ENCODE measurements around the gene CHST13.

CHST13 gene

DNA sequence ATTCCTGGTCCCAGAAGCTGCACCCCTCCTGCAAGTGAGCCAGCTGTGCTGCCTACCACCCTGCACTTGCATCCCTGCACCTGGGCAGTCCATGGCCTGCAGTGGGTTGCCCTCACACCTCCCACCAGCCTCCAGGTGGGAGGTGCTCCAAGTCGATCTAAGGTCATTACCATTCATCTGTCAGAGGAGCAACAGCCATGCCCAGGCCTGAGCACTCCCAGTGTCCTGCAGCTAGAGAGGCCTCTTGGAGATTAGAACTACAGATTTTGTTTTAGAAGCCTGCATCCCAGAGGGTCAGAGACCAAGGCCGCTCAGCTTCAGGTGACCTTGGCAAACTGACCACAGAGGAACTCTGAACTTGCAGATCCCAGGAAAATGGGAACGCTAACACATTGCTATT lies 39.3 kb upstream of the CHST13 start:
- ATAC-seq (no peak), DNase-seq (no peak)
- no peaks in the 10 kb centered on the region for H3K9me3 Mint-ChIP-seq
- no peaks in the 10 kb centered on the region for H3K27me3 Mint-ChIP-seq
- peaks cover 18% of the 10 kb centered on the region for H3K4me1 Mint-ChIP-seq
- H3K4me3 Mint-ChIP-seq = no peak overlapping the region
- no peak overlapping the region for H3K27ac Mint-ChIP-seq

DNA sequence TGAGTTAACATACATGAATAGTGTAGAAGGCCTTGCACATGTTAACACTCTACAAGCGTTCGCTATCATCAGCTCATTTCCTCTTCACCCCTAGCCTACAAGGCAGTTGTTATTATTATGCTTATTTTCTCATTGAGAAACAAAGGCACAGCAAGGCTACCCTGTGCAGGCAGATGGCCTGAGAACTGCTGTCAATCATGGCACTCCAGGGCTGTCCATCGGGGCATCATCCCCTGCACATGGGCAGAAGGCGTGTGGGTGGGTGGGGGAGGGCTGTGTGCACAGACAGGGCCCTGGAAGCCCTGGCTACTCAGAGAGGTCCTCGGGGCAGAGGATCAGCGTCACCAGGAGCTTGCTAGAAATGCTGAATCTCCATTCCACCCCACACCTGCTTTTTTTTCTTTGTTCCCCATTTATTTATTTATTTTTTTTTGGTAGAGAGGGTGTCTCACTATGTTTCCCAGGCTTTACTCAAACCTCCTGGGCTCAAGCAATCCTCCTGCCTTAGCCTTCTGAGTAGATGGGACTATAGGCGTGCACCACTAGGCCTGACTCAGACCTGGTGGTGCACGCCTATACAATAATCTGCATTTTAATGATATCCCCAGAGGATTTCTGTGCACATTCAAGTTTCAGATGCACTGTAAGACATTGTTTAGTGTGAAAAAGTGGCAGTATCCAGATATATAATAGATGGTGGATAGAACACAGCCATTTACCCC lies 38.6 kb upstream of the CHST13 start:
- Mint-ChIP-seq H3K27ac (no peak overlapping the region), H3K4me1 (peaks cover 18% of the 10 kb centered on the region), H3K9me3 (no peaks in the 10 kb centered on the region), H3K27me3 (no peaks in the 10 kb centered on the region), H3K4me3 (no peak overlapping the region)
- DNase-seq (no peak), ATAC-seq (no peak)

DNA sequence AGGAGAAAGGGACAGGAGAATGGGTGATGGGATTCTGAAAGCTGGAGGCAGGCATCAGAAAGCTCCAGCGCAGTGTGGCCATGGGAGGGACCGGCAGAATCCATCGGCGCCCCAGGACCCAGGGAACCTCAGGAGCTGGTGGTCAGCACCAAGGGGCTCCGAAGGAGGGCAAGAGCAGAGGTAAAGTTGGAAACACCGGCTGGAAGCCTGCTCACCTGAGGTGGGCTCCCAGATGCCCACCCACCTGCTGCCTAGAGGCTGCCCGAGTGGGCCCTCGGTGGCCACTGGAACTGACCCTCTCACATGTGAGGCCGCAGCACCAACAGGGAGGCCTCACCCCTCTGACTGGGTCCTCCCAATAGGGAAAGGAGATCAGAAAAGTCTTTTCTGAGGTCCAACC lies 38.0 kb upstream of the CHST13 start:
- peaks cover 18% of the 10 kb centered on the region for H3K4me1 Mint-ChIP-seq
- no peak for DNase-seq
- no peaks in the 10 kb centered on the region for H3K27me3 Mint-ChIP-seq
- no peaks in the 10 kb centered on the region for H3K9me3 Mint-ChIP-seq
- ATAC-seq = no peak
- H3K27ac Mint-ChIP-seq = peak overlapping the region in 1 of 2 donors; percentile 14
- no peak overlapping the region for H3K4me3 Mint-ChIP-seq

DNA sequence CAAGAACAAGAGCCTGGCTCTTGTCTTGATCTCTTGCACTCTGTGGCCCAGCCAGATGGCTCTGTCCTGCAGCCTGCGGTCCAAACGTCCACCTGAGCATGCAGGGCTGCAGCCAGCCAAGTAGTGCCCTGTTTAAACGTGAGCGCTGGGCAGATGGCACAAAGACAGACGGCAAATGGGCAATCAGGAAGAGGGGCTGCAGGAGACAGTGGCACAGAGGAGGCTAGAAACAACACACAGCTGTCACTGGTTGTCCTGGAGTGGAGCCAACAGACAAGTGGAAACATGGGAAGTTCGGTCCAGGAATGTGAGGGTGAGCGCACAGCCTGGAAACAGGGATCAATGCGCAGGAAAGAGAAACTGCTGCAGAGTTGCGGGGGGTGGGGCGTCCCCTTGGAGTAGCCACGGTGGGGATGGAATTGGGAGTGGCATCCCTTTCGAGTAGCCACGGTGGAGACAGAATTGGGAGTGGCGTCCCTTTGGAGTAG lies 37.6 kb upstream of the CHST13 start:
- Mint-ChIP-seq H3K27ac (peak overlapping the region; percentile 77 to 87), H3K27me3 (no peaks in the 10 kb centered on the region), H3K4me1 (peaks cover 18% of the 10 kb centered on the region), H3K9me3 (no peaks in the 10 kb centered on the region), H3K4me3 (no peak overlapping the region)
- ATAC-seq = no peak
- no peak for DNase-seq

DNA sequence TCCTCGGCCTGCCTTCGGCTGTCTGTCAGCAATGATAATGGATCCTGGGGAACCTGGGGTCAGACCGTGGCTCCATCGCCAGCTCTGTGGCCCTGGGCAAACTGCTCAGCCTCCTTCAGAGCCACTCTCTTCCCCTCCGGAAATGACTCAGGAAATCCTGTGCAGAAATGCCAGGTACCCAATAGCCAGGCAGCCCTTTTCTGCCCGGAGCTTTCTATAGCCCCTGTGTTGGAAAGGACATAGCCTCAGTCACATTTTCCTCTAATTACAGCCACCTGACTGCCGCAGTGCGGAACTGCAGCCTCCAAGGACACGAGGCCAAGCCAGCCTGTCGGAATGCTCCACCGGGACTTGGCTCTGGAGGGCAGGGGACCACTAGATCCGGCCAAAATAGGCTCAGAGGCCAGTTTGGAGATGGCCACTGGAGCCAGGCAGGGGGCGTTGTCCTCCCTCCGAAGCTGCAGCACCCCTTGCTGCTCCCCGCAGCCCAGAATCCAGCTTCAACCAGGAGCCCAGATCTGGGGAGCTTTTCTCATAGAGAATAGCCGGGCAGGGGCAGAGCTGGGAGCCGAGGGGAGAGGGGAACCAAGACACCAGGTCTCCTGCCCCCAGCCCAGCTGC lies 36.7 kb upstream of the CHST13 start:
- H3K27me3 Mint-ChIP-seq = no peaks in the 10 kb centered on the region
- H3K4me3 Mint-ChIP-seq = peak overlapping the region in 1 of 2 donors; percentile 27
- peaks cover 18% of the 10 kb centered on the region for H3K4me1 Mint-ChIP-seq
- H3K9me3 Mint-ChIP-seq = no peaks in the 10 kb centered on the region
- no peak for DNase-seq
- ATAC-seq = peak; percentile 69
- H3K27ac Mint-ChIP-seq = peak overlapping the region; percentile 77 to 87

DNA sequence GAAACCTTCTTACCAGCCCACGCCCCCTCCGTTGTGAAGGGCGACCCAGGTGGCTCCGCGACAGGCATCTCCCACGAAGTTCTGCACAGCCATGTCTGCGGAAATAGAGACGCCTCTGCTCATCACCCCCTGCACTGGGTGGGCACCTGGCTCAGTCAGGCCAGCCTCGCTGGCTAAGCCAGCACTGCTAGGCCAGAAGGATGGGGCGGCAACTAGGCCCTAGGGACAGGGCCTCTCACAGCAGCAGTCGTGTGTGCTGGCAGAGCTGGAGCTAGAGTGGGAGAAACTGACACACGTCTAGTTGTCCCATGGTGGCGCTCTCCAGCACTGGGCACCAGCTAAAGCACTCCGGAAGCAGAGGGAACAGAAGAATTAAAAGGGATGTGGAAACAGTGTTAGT lies 35.8 kb upstream of the CHST13 start:
- DNase-seq (no peak), ATAC-seq (no peak)
- no peaks in the 10 kb centered on the region for H3K27me3 Mint-ChIP-seq
- H3K9me3 Mint-ChIP-seq = no peaks in the 10 kb centered on the region
- H3K4me1 Mint-ChIP-seq = peaks cover 18% of the 10 kb centered on the region
- no peak overlapping the region for H3K27ac Mint-ChIP-seq
- H3K4me3 Mint-ChIP-seq = no peak overlapping the region

DNA sequence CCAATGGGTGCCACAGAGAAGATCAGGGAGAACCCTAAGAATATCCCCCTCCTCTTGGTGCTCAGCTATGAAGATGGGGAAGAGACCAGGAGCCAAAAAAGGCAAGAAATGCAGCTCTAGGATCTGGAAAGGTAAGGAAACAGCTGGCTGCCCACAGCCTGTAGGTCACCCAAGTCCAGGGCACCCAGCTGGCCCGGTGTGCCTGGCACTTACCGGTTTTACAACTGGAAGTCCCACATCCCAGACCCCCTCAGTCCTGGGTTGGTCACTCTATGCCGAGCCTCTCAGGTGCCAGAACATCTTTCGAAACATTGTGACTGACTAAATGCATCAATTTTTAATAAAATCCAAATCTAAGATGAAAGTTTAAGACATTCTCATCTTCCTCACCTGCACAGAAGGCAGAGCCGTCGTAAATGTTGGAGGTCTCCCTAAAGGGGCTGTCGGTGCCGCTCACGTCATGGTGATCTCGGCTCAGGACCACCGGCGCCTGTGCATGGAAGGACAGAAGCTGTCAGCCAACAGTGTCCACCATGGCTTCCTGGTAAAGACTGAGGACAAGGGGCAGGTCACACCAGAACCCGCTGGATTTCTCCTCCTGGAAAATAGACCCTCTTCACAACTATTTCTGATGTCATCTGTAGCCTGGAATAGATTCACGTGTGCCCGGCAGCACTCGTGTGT lies 34.9 kb upstream of the CHST13 start:
- peak overlapping the region in 1 of 2 donors; percentile 62 for H3K27ac Mint-ChIP-seq
- DNase-seq (no peak), ATAC-seq (no peak)
- H3K4me3 Mint-ChIP-seq = no peak overlapping the region
- H3K9me3 Mint-ChIP-seq = no peaks in the 10 kb centered on the region
- H3K27me3 Mint-ChIP-seq = no peaks in the 10 kb centered on the region
- H3K4me1 Mint-ChIP-seq = peaks cover 18% of the 10 kb centered on the region

DNA sequence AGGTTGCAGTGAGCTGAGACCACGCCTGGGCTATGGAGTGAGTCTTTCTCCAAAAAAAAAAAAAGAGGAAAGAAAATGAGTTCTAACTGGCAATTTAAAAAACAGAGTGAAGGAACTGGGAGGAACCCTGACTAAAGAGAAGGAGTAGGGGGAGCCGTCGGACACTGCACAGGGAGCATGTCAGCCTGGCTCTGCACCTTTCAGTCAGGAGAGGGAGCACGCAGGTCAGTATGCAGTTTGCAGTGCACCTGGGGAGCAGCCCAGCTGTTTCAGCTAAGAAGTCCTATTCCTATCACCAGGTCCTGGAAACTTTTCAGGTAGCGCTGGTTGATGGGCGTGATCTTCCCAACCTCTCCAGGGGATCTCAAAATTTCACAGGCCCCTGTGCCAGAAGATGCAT lies 33.3 kb upstream of the CHST13 start:
- no peak overlapping the region for H3K27ac Mint-ChIP-seq
- DNase-seq = no peak
- no peaks in the 10 kb centered on the region for H3K9me3 Mint-ChIP-seq
- no peak overlapping the region for H3K4me3 Mint-ChIP-seq
- peaks cover 18% of the 10 kb centered on the region for H3K4me1 Mint-ChIP-seq
- no peaks in the 10 kb centered on the region for H3K27me3 Mint-ChIP-seq
- no peak for ATAC-seq

DNA sequence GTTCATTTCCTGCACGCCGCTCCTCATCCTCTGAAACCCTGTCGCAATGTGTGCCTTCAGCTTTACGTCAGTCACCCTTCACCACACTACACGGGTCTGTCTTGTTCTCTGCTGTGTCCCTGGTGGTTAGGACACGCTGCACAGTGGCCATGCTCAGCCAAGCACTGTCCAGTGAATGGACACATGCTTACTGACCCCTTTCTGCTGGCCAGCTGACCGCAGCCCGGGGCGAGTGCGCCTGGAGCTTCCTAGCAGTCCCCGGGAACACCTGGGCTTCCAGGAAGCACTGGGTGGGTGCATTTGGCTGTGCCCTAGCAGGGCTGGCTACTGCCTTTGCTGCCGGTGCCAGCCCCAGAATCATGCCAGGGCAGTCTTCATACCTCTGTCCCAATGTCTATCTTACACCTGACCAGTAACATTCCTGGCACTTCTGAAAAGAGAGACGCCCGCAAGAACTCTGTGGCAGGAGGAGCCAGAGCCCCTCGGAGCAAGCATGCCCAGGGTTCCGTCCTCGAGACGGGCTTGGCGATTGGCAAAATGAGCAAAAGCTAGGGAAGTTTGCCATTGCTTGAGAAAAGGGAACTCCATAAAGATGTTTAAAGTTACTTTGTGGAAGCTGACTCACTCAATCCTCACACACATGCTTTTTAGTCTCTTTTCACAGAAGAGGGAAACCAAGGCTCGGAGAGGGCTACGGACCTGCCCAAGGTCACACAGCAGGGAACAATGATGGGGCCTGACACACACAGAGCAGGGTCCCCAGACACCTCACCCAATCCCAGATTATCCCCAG lies 32.5 kb upstream of the CHST13 start:
- DNase-seq = no peak
- Mint-ChIP-seq H3K4me3 (no peak overlapping the region), H3K27ac (no peak overlapping the region), H3K9me3 (no peaks in the 10 kb centered on the region), H3K4me1 (peaks cover 14% of the 10 kb centered on the region), H3K27me3 (no peaks in the 10 kb centered on the region)
- ATAC-seq = no peak

DNA sequence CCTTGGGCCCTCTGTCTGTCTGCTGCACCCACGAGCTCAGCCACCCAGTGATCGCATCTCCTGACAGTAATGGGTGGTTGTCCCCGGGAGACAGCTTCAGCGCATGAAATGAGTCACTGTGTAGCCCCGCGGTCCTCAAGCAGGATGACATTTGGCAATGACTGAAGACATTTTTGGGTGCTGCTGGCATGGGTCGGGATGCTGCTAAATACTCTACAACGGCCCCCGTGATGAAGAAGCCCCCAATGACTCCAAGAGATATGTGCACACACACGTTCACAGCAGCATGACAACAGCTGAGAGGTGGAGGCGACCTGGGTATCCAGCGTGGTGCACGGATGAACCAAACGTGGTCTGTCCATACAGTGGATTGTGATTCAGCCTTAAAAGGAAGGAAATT lies 30.9 kb upstream of the CHST13 start:
- Mint-ChIP-seq H3K4me1 (peaks cover 7% of the 10 kb centered on the region), H3K27ac (peak overlapping the region in 1 of 2 donors; percentile 10)
- ATAC-seq = no peak

DNA sequence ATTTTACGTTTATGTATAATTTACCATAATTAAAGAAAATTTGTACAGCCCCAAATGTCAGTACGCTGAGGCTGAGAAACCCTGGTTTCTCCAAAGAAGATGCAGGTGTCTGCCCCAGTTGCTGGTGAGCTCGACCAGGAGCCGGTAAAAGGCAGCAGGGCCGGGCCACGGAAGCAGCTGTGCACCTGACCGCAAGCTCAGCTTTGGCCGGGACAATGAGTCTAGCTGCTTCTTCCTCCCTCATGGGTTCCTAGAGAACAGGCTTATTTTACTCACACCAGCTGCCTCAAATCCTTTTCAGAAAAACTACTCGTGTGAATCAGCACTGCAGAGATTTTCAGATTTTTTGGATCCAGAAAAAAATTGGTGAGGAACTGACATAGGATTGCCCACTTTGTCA lies 30.2 kb upstream of the CHST13 start:
- H3K9me3 Mint-ChIP-seq = no peaks in the 10 kb centered on the region
- H3K27ac Mint-ChIP-seq = no peak overlapping the region
- no peak for DNase-seq
- ATAC-seq = no peak
- H3K4me1 Mint-ChIP-seq = peaks cover 10% of the 10 kb centered on the region
- no peaks in the 10 kb centered on the region for H3K27me3 Mint-ChIP-seq
- H3K4me3 Mint-ChIP-seq = no peak overlapping the region

More for the DNA sequence above, 30.9 kb upstream of the CHST13 start:
- no peak overlapping the region for H3K4me3 Mint-ChIP-seq
- H3K27me3 Mint-ChIP-seq = no peaks in the 10 kb centered on the region
- DNase-seq = no peak
- no peaks in the 10 kb centered on the region for H3K9me3 Mint-ChIP-seq

DNA sequence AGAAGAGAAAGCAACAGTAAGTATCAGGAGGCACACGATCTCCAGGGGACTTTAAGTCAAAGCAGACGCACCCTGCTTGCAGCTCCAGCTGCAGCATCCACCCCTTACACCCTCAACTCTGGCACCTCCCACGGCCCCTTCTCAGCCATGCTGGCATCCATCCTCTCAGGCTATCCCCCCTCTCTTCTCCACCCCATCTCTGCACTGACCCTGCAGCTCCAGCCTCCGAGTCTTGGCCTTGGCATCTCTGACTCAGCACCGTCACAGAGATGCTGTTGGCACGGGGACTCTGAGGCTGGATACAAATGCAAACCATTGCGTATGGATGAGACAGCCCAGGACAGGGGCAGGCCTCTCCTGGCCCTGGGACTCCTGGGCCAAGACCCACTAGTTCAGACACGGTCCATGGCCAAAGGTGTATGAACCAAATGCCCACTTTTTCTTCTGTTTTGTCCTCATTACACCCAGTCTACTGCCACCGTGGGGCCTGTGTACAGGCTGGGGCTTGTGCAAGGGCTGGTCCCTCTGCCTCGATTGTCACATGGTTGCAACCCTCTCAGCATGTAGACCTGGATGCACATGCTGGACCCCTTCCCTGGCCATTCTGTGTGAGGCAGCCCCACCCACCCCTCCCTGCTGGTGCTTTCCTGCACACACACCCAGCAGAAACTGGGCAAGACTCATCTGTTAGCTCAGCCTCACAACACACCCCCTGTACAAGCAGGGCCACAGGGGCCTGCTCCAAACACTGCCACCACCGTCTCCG lies 29.6 kb upstream of the CHST13 start:
- DNase-seq (no peak), ATAC-seq (no peak)
- Mint-ChIP-seq H3K27me3 (no peaks in the 10 kb centered on the region), H3K9me3 (no peaks in the 10 kb centered on the region), H3K27ac (no peak overlapping the region), H3K4me1 (peaks cover 14% of the 10 kb centered on the region), H3K4me3 (no peak overlapping the region)

DNA sequence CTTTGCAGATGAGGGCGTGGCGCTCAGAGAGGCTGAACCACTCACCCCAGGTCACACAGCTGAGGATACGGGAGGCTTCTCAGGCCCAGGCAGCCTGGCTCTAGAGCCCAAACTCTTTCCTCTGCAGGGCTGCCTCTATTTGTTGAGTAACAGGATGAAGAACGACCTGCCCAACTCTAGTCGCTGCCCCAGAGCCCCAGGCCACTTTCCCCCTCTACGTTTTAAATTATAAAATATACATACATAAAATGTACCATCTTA lies 29.1 kb upstream of the CHST13 start:
- DNase-seq = no peak
- no peak overlapping the region for H3K4me3 Mint-ChIP-seq

DNA sequence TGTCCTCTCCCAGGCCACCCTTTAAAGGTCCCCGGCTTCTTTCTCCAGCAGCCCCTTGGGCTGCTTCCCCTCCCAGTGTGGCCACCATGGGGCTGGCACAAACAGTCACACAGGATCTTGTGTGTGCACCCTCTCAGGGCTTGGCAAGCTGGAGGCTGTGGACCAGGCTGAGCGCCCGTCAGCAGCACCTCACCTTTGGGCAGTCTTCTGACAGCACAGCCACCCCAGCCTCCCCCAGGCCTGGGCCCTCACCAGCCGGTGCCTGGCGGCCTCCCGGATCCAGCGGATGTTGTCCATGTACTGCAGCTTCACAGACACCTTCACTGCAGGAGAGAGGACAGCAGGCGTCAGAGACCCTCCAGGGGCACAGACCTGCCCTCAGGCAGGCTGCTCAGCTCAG lies 28.2 kb upstream of the CHST13 start:
- no peaks in the 10 kb centered on the region for H3K27me3 Mint-ChIP-seq
- no peak overlapping the region for H3K4me3 Mint-ChIP-seq
- DNase-seq (no peak), ATAC-seq (no peak)
- H3K9me3 Mint-ChIP-seq = no peaks in the 10 kb centered on the region
- peaks cover 14% of the 10 kb centered on the region for H3K4me1 Mint-ChIP-seq
- H3K27ac Mint-ChIP-seq = no peak overlapping the region

More for the DNA sequence above, 29.1 kb upstream of the CHST13 start:
- H3K4me1 Mint-ChIP-seq = peaks cover 14% of the 10 kb centered on the region
- no peak for ATAC-seq
- no peaks in the 10 kb centered on the region for H3K27me3 Mint-ChIP-seq
- H3K9me3 Mint-ChIP-seq = no peaks in the 10 kb centered on the region
- no peak overlapping the region for H3K27ac Mint-ChIP-seq
